Panc1 (cell line): ENCODE results near the gene MOV10L1.

Experiments used
- REST ChIP-seq, 2 experiments: IDR thresholded peaks; 2 replicates each; pipeline ENCODE4 v1.6.1; 2011 to 2012; ENCODE audit warnings: low read depth in 2 of 2, control low read depth in 1 of 2, low read length in 1 of 2, mild to moderate bottlenecking in 1 of 2, moderate library complexity in 1 of 2; ENCODE audit not compliant: insufficient read depth in 1 of 2
- TF ChIP-seq, protein P1 (sequence below): fragments of 450-650 bp; IDR thresholded peaks from 2 replicates; pipeline ENCODE4 v1.5.1; 2017; ENCODE audit warnings: mild to moderate bottlenecking

GRCh38 chr22:50165436-50166123, 75.8 kb downstream of the MOV10L1 start:
- TF ChIP-seq, protein P1, sequence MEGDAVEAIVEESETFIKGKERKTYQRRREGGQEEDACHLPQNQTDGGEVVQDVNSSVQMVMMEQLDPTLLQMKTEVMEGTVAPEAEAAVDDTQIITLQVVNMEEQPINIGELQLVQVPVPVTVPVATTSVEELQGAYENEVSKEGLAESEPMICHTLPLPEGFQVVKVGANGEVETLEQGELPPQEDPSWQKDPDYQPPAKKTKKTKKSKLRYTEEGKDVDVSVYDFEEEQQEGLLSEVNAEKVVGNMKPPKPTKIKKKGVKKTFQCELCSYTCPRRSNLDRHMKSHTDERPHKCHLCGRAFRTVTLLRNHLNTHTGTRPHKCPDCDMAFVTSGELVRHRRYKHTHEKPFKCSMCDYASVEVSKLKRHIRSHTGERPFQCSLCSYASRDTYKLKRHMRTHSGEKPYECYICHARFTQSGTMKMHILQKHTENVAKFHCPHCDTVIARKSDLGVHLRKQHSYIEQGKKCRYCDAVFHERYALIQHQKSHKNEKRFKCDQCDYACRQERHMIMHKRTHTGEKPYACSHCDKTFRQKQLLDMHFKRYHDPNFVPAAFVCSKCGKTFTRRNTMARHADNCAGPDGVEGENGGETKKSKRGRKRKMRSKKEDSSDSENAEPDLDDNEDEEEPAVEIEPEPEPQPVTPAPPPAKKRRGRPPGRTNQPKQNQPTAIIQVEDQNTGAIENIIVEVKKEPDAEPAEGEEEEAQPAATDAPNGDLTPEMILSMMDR = no peak
- TF ChIP-seq REST (IDR thresholded peaks at IDR 0.05; ENCODE audit: insufficient read depth in 1 of 2, low read depth in 2 of 2, low read length in 1 of 2) = no peak
